Measurements from ENCODE around the gene GIMAP8. TPM values are rescaled to one million over a fixed set of nuclear protein-coding genes. Genes with fewer than 3 reads are reported as not detected.

Gene GIMAP8
- total and polyA plus RNA-seq, 2 of the 8 experiments (the other 6 are each of a cell fraction or from before 2014, with no cell fraction given) = not detected

GRCh38 chr7:150425670-150426069, 24.8 kb upstream of the GIMAP8 start:
- ChIA-PET CTCF (ENCODE audit: partially characterized antibody) (no interaction called here), POLR2A (ENCODE audit: partially characterized antibody) (no interaction called here)
- Histone ChIP-seq H2BK20ac (ENCODE audit: low read length) (no peak overlapping the region), H3K36me3 (ENCODE audit: control insufficient read depth in 2 of 4, insufficient read depth in 4 of 4, low read length in 3 of 4) (no peaks in the 10 kb centered on the region; a peak in 1 of 8 replicates), H3K27ac (ENCODE audit: low read depth, low read length) (no peak overlapping the region), H4K91ac (replicated peaks; ENCODE audit: insufficient read length, low read length) (no peak overlapping the region), H2AFZ (ENCODE audit: low read length) (no peak overlapping the region), H2BK120ac (replicated peaks; ENCODE audit: low read depth, low read length) (no peak overlapping the region), H3K79me1 (ENCODE audit: low read depth, low read length) (no peaks in the 10 kb centered on the region; the same call in 1 of the 2 replicates), H4K5ac (ENCODE audit: insufficient read length, low read depth, low read length) (no peak overlapping the region), H3K23ac (ENCODE audit: insufficient read length) (no peak overlapping the region), H3K4me2 (ENCODE audit: insufficient read depth in 1 of 2, low read depth in 2 of 2, low read length in 2 of 2) (no peak overlapping the region), H3K4me3 (ENCODE audit: extremely low read depth in 1 of 4, insufficient read depth in 2 of 4, low read depth in 3 of 4, low read length in 4 of 4) (no peak overlapping the region), H3K18ac (ENCODE audit: extremely low read depth, low read length) (no peak overlapping the region), H3K4ac (replicated peaks; ENCODE audit: insufficient read length, low read depth, low read length) (no peak overlapping the region), H3K9me3 (ENCODE audit: insufficient read depth in 2 of 2, low read depth in 1 of 2, low read length in 1 of 2) (no peaks in the 10 kb centered on the region), H4K8ac (ENCODE audit: extremely low read depth, insufficient read depth, low read length) (no peak overlapping the region), H3K9ac (replicated peaks in 1 of 4; ENCODE audit: extremely low read depth in 1 of 4, low read depth in 3 of 4, low read length in 3 of 4) (no peak overlapping the region), H2BK5ac (ENCODE audit: low read depth, low read length) (no peak overlapping the region), H2BK12ac (ENCODE audit: low read depth, low read length) (peak overlapping the region; percentile 13; the same call in 1 of the 2 replicates), H3K27me3 (replicated peaks in 1 of 4; ENCODE audit: control insufficient read depth in 3 of 4, extremely low read depth in 1 of 4, insufficient read depth in 3 of 4, low read length in 3 of 4) (peaks cover 0 to 3% (median 0%) of the 10 kb centered on the region in 4 experiments; a peak in 1 of 7 replicates), H4K20me1 (replicated peaks in 1 of 2; ENCODE audit: control insufficient read depth in 1 of 2, insufficient read depth in 2 of 2, low read length in 2 of 2) (no peaks in the 10 kb centered on the region), H3K4me1 (replicated peaks in 1 of 4; ENCODE audit: control insufficient read depth in 3 of 4, insufficient read depth in 4 of 4, low read length in 3 of 4) (peaks cover 7 to 18% (median 13%) of the 10 kb centered on the region in 4 experiments), H3K79me2 (ENCODE audit: control insufficient read depth in 1 of 2, insufficient read depth in 2 of 2, low read length in 2 of 2) (no peaks in the 10 kb centered on the region), H2BK15ac (ENCODE audit: low read length) (no peak overlapping the region), H3K23me2 (ENCODE audit: low read depth, low read length) (no peaks in the 10 kb centered on the region; the same call in 1 of the 2 replicates), H3K56ac (replicated peaks; ENCODE audit: insufficient read length, low read depth, low read length) (no peak overlapping the region), H2AK5ac (ENCODE audit: low read depth, low read length) (no peak overlapping the region), H3K14ac (ENCODE audit: insufficient read length) (no peak overlapping the region)
- TF ChIP-seq POU5F1 (IDR thresholded peaks at IDR 0.05; ENCODE audit: low read depth, low read length) (no peak), BACH1 (IDR thresholded peaks at IDR 0.05; ENCODE audit: low read length) (no peak), RXRA (IDR thresholded peaks at IDR 0.05; ENCODE audit: insufficient read depth, low read depth, low read length) (no peak), ZNF274 (IDR thresholded peaks at IDR 0.05; ENCODE audit: borderline replicate concordance, extremely low read depth, low read length) (no peak), TCF12 (IDR thresholded peaks at IDR 0.05; ENCODE audit: low read depth, low read length) (no peak)
- WGBS, 2 experiments (ENCODE audit: extremely low coverage in 1 of 2, insufficient coverage in 1 of 2, insufficient read length in 1 of 2, insufficient replicate concordance in 2 of 2, low coverage in 1 of 2, low lambda C conversion rate in 2 of 2, missing lambda C conversion rate in 1 of 2) = 67% methylated on average over 3 of the region's 4 CpGs; no CpG with 5 or more reads in 1 of the 2 experiments
- DNase-seq (ENCODE audit: low read depth in 1 of 2, low spot score in 2 of 2) (no peak), FAIRE-seq (no peak)

All from H1 (cell line).